Measurements from ENCODE around the gene RALY. TPM values are rescaled to one million over a fixed set of nuclear protein-coding genes. Genes with fewer than 3 reads are reported as not detected.

The RALY gene
- total and polyA plus RNA-seq, 5 donors from 2014 or later, result 160 to 216 (median 191) TPM

GRCh38 chr20:33979094-33979493 lies 14.6 kb upstream of the RALY start:
- H3K4me1 Mint-ChIP-seq, result no peaks in the 10 kb centered on the region
- no peaks in the 10 kb centered on the region for H3K4me1 ChIP-seq (ENCODE audit: control insufficient read depth, insufficient read depth, low read length, poor library complexity, severe bottlenecking)
- DNase-seq (no peak), ATAC-seq (ENCODE audit: low read depth in 2 of 2) (no peak)
- H3K27ac ChIP-seq (ENCODE audit: insufficient read depth, low read length, poor library complexity, severe bottlenecking), result no peak overlapping the region
- H3K27ac Mint-ChIP-seq, result peak overlapping the region in 1 of 3 donors; percentile 29
- H3K36me3 Mint-ChIP-seq, result no peaks in the 10 kb centered on the region
- no peak overlapping the region for H3K4me3 Mint-ChIP-seq
- H3K9me3 ChIP-seq (ENCODE audit: control insufficient read depth in 2 of 2, low read length in 2 of 2), result peaks cover 0 to 4% of the 10 kb centered on the region in 2 experiments
- H3K36me3 ChIP-seq (ENCODE audit: control insufficient read depth, insufficient read depth, low read length), result peaks cover 2% of the 10 kb centered on the region
- peaks cover 11% of the 10 kb centered on the region for H3K27me3 ChIP-seq (ENCODE audit: control insufficient read depth, insufficient read depth, low read length)
- H3K4me3 ChIP-seq (ENCODE audit: low read depth, low read length), result no peak overlapping the region
- H3K27me3 Mint-ChIP-seq, result peaks cover 16% of the 10 kb centered on the region
- H3K9me3 Mint-ChIP-seq, result peaks cover 0 to 6% (median 0%) of the 10 kb centered on the region in 7 donors

- H3K4me3 Mint-ChIP-seq, result no peak overlapping the region
- H3K36me3 Mint-ChIP-seq, result no peaks in the 10 kb centered on the region
- no peak overlapping the region for H3K27ac Mint-ChIP-seq
- peaks cover 0 to 4% of the 10 kb centered on the region in 2 experiments for H3K9me3 ChIP-seq (ENCODE audit: control insufficient read depth in 2 of 2, low read length in 2 of 2)
- H3K4me1 ChIP-seq (ENCODE audit: control insufficient read depth, insufficient read depth, low read length, poor library complexity, severe bottlenecking), result no peaks in the 10 kb centered on the region
- no peaks in the 10 kb centered on the region for H3K4me1 Mint-ChIP-seq
- peaks cover 0 to 3% (median 0%) of the 10 kb centered on the region in 7 donors for H3K9me3 Mint-ChIP-seq
- ATAC-seq (ENCODE audit: low read depth in 2 of 2) (no peak), DNase-seq (no peak)
- H3K27me3 Mint-ChIP-seq, result peaks cover 16% of the 10 kb centered on the region
- H3K36me3 ChIP-seq (ENCODE audit: control insufficient read depth, insufficient read depth, low read length), result peaks cover 2% of the 10 kb centered on the region
- H3K27me3 ChIP-seq (ENCODE audit: control insufficient read depth, insufficient read depth, low read length), result peaks cover 11% of the 10 kb centered on the region
- H3K27ac ChIP-seq (ENCODE audit: insufficient read depth, low read length, poor library complexity, severe bottlenecking), result no peak overlapping the region
- H3K4me3 ChIP-seq (ENCODE audit: low read depth, low read length), result no peak overlapping the region
These were observed 12.4 kb upstream of the RALY start for GRCh38 chr20:33981347-33981746.

GRCh38 chr20:33981964-33982363 lies 11.7 kb upstream of the RALY start:
- no peak overlapping the region for H3K4me3 ChIP-seq (ENCODE audit: low read depth, low read length)
- Mint-ChIP-seq H3K27me3 (peaks cover 12% of the 10 kb centered on the region), H3K4me3 (no peak overlapping the region), H3K36me3 (no peaks in the 10 kb centered on the region), H3K9me3 (peaks cover 0 to 3% (median 0%) of the 10 kb centered on the region in 7 donors), H3K4me1 (no peaks in the 10 kb centered on the region), H3K27ac (no peak overlapping the region)
- H3K27me3 ChIP-seq (ENCODE audit: control insufficient read depth, insufficient read depth, low read length), result peaks cover 9% of the 10 kb centered on the region
- no peak for ATAC-seq (ENCODE audit: low read depth in 2 of 2)
- H3K27ac ChIP-seq (ENCODE audit: insufficient read depth, low read length, poor library complexity, severe bottlenecking), result no peak overlapping the region
- H3K4me1 ChIP-seq (ENCODE audit: control insufficient read depth, insufficient read depth, low read length, poor library complexity, severe bottlenecking), result no peaks in the 10 kb centered on the region
- no peak for DNase-seq
- H3K36me3 ChIP-seq (ENCODE audit: control insufficient read depth, insufficient read depth, low read length), result peaks cover 2% of the 10 kb centered on the region
- peaks cover 0 to 4% of the 10 kb centered on the region in 2 experiments for H3K9me3 ChIP-seq (ENCODE audit: control insufficient read depth in 2 of 2, low read length in 2 of 2)

- Mint-ChIP-seq H3K4me3 (no peak overlapping the region), H3K27me3 (peaks cover 6% of the 10 kb centered on the region), H3K27ac (no peak overlapping the region), H3K4me1 (peaks cover 0 to 2% (median 0%) of the 10 kb centered on the region in 4 donors), H3K9me3 (no peaks in the 10 kb centered on the region), H3K36me3 (peaks cover 3% of the 10 kb centered on the region)
- peaks cover 4% of the 10 kb centered on the region for H3K27me3 ChIP-seq (ENCODE audit: control insufficient read depth, insufficient read depth, low read length)
- no peaks in the 10 kb centered on the region for H3K36me3 ChIP-seq (ENCODE audit: control insufficient read depth, insufficient read depth, low read length)
- H3K9me3 ChIP-seq (ENCODE audit: control insufficient read depth in 2 of 2, low read length in 2 of 2), result no peaks in the 10 kb centered on the region
- DNase-seq (no peak), ATAC-seq (ENCODE audit: low read depth in 2 of 2) (no peak)
- no peak overlapping the region for H3K4me3 ChIP-seq (ENCODE audit: low read depth, low read length)
- H3K4me1 ChIP-seq (ENCODE audit: control insufficient read depth, insufficient read depth, low read length, poor library complexity, severe bottlenecking), result no peaks in the 10 kb centered on the region
- H3K27ac ChIP-seq (ENCODE audit: insufficient read depth, low read length, poor library complexity, severe bottlenecking), result no peak overlapping the region
These were observed 10.3 kb upstream of the RALY start for GRCh38 chr20:33983371-33983770.

GRCh38 chr20:33984182-33984719 lies 9.5 kb upstream of the RALY start:
- Histone ChIP-seq H3K36me3 (ENCODE audit: control insufficient read depth, insufficient read depth, low read length) (no peaks in the 10 kb centered on the region), H3K4me3 (ENCODE audit: low read depth, low read length) (no peak overlapping the region), H3K27ac (ENCODE audit: insufficient read depth, low read length, poor library complexity, severe bottlenecking) (no peak overlapping the region), H3K4me1 (ENCODE audit: control insufficient read depth, insufficient read depth, low read length, poor library complexity, severe bottlenecking) (no peaks in the 10 kb centered on the region), H3K27me3 (ENCODE audit: control insufficient read depth, insufficient read depth, low read length) (no peaks in the 10 kb centered on the region), H3K9me3 (ENCODE audit: control insufficient read depth in 2 of 2, low read length in 2 of 2) (no peaks in the 10 kb centered on the region)
- DNase-seq (no peak), ATAC-seq (ENCODE audit: low read depth in 2 of 2) (no peak)
- Mint-ChIP-seq H3K36me3 (peaks cover 7% of the 10 kb centered on the region), H3K27me3 (peaks cover 6% of the 10 kb centered on the region), H3K4me1 (peaks cover 0 to 7% (median 1%) of the 10 kb centered on the region in 4 donors), H3K9me3 (no peaks in the 10 kb centered on the region), H3K27ac (no peak overlapping the region), H3K4me3 (no peak overlapping the region)

- no peak for ATAC-seq (ENCODE audit: low read depth in 2 of 2)
- Mint-ChIP-seq H3K27me3 (peaks cover 6% of the 10 kb centered on the region), H3K4me1 (peaks cover 0 to 15% (median 4%) of the 10 kb centered on the region in 4 donors), H3K36me3 (peaks cover 7% of the 10 kb centered on the region), H3K9me3 (no peaks in the 10 kb centered on the region), H3K4me3 (no peak overlapping the region), H3K27ac (no peak overlapping the region)
- no peaks in the 10 kb centered on the region for H3K4me1 ChIP-seq (ENCODE audit: control insufficient read depth, insufficient read depth, low read length, poor library complexity, severe bottlenecking)
- no peak overlapping the region for H3K4me3 ChIP-seq (ENCODE audit: low read depth, low read length)
- H3K9me3 ChIP-seq (ENCODE audit: control insufficient read depth in 2 of 2, low read length in 2 of 2), result no peaks in the 10 kb centered on the region
- no peaks in the 10 kb centered on the region for H3K36me3 ChIP-seq (ENCODE audit: control insufficient read depth, insufficient read depth, low read length)
- DNase-seq, result no peak
- no peaks in the 10 kb centered on the region for H3K27me3 ChIP-seq (ENCODE audit: control insufficient read depth, insufficient read depth, low read length)
- no peak overlapping the region for H3K27ac ChIP-seq (ENCODE audit: insufficient read depth, low read length, poor library complexity, severe bottlenecking)
These were observed 8.4 kb upstream of the RALY start for GRCh38 chr20:33985280-33985679.

GRCh38 chr20:33985830-33986229 lies 7.9 kb upstream of the RALY start:
- Mint-ChIP-seq H3K4me1 (peaks cover 0 to 20% (median 9%) of the 10 kb centered on the region in 4 donors), H3K36me3 (peaks cover 7% of the 10 kb centered on the region), H3K27me3 (peaks cover 6% of the 10 kb centered on the region), H3K9me3 (no peaks in the 10 kb centered on the region), H3K27ac (no peak overlapping the region), H3K4me3 (no peak overlapping the region)
- H3K36me3 ChIP-seq (ENCODE audit: control insufficient read depth, insufficient read depth, low read length), result no peaks in the 10 kb centered on the region
- DNase-seq (no peak), ATAC-seq (ENCODE audit: low read depth in 2 of 2) (no peak)
- no peaks in the 10 kb centered on the region for H3K4me1 ChIP-seq (ENCODE audit: control insufficient read depth, insufficient read depth, low read length, poor library complexity, severe bottlenecking)
- no peak overlapping the region for H3K4me3 ChIP-seq (ENCODE audit: low read depth, low read length)
- H3K27ac ChIP-seq (ENCODE audit: insufficient read depth, low read length, poor library complexity, severe bottlenecking), result no peak overlapping the region
- no peaks in the 10 kb centered on the region for H3K27me3 ChIP-seq (ENCODE audit: control insufficient read depth, insufficient read depth, low read length)
- H3K9me3 ChIP-seq (ENCODE audit: control insufficient read depth in 2 of 2, low read length in 2 of 2), result no peaks in the 10 kb centered on the region

- no peaks in the 10 kb centered on the region for H3K9me3 ChIP-seq (ENCODE audit: control insufficient read depth in 2 of 2, low read length in 2 of 2)
- no peak overlapping the region for H3K27ac ChIP-seq (ENCODE audit: insufficient read depth, low read length, poor library complexity, severe bottlenecking)
- H3K4me3 Mint-ChIP-seq, result no peak overlapping the region
- H3K4me3 ChIP-seq (ENCODE audit: low read depth, low read length), result no peak overlapping the region
- H3K4me1 ChIP-seq (ENCODE audit: control insufficient read depth, insufficient read depth, low read length, poor library complexity, severe bottlenecking), result peaks cover 7% of the 10 kb centered on the region
- H3K36me3 Mint-ChIP-seq, result peaks cover 7% of the 10 kb centered on the region
- H3K27ac Mint-ChIP-seq, result no peak overlapping the region
- H3K36me3 ChIP-seq (ENCODE audit: control insufficient read depth, insufficient read depth, low read length), result no peaks in the 10 kb centered on the region
- H3K27me3 ChIP-seq (ENCODE audit: control insufficient read depth, insufficient read depth, low read length), result no peaks in the 10 kb centered on the region
- peaks cover 0 to 28% (median 12%) of the 10 kb centered on the region in 4 donors for H3K4me1 Mint-ChIP-seq
- DNase-seq, result no peak
- H3K9me3 Mint-ChIP-seq, result no peaks in the 10 kb centered on the region
- no peaks in the 10 kb centered on the region for H3K27me3 Mint-ChIP-seq
- ATAC-seq (ENCODE audit: low read depth in 2 of 2), result no peak
These were observed 7.0 kb upstream of the RALY start for GRCh38 chr20:33986560-33987216.
